Stimulated activated CD4-positive, alpha-beta T cell treated with anti-CD3 and anti-CD28 coated beads, Interleukin-1b, Interleukin-23, amount 100 ng/mL, for 48 hours (primary cell): ENCODE measurements around the gene TPRG1.

Experiments used
- DNase-seq: peaks from one replicate; pipeline ENCODE4 v3.0.0-alpha.2; 2020

TPRG1 gene, protein sequence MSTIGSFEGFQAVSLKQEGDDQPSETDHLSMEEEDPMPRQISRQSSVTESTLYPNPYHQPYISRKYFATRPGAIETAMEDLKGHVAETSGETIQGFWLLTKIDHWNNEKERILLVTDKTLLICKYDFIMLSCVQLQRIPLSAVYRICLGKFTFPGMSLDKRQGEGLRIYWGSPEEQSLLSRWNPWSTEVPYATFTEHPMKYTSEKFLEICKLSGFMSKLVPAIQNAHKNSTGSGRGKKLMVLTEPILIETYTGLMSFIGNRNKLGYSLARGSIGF

DNA sequence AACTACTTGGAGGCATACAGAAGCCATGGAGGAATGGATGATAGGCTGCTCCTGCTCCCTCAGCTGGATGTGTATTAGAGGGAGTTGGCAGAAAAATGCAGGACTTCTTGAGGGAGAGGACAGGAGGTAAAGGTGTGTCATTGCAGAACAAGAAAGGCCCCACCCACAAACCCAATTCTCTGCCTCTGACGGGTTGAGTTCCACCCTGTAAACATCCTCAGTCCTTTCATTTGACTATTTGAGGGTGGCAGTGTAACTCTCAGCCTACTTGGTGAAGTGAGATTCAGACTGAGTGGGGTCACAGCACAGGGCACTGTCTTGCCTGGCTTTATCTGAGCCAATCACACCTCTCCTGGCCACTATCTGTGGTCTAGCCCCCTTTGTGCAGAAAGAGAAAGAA is at the start of gene TPRG1:
TPRG1 (plus strand) TSS at position 265 of the 400 bp plus-strand sequence. CDS start 35,414 bp downstream, outside the sequence.
- no peak for DNase-seq

DNA sequence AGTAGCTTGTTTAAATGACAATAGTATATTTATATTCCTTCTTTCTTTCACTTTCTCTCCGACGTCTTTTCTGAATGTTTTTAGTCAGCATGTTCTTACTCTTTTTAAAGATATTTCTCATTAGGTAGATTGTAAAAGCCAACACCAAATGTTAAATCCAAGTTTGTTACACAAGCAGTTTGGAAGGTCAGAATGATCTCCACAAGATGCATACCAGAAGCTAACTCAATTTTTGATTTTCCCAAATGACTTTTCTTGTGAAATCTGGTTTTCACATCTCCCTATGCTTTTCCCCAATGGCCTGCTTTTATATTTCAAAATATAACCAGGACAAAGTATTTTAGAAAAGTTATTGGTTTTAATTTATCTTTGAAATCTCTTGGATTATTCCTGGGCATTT is 49.7 kb upstream of the TPRG1 start:
- DNase-seq, result no peak

DNA sequence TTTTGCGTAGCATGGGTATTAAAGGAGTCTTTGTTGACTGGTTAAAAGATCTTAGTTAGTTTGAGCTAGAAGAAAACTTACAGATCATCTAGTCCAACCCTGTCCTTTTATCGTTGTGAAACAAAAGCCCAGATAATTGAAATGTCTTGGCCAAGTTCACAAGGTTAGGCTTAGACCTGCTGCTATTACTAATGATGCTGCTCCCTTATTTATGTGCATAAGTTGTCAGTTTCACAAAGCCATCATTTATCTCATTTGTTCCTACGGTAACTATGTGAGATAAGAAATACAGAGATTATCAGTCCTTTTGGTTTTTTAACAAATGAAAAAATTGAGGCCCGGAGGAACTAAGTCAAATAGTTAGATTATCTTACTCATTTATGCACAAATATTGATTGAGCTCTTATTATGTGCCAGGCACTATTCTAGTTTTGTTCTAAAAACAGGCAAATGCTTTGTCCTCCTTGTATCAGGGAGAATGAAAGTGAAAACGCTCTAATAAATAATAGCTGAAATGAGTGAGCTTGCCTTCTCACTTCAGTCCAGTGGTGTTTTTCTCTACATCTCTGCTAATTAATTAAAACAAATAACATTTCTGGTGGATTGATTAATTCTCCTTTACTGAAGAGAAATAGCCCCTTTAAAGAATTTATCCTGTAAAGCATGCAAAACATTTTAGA is 49.1 kb upstream of the TPRG1 start:
- DNase-seq, result no peak

DNA sequence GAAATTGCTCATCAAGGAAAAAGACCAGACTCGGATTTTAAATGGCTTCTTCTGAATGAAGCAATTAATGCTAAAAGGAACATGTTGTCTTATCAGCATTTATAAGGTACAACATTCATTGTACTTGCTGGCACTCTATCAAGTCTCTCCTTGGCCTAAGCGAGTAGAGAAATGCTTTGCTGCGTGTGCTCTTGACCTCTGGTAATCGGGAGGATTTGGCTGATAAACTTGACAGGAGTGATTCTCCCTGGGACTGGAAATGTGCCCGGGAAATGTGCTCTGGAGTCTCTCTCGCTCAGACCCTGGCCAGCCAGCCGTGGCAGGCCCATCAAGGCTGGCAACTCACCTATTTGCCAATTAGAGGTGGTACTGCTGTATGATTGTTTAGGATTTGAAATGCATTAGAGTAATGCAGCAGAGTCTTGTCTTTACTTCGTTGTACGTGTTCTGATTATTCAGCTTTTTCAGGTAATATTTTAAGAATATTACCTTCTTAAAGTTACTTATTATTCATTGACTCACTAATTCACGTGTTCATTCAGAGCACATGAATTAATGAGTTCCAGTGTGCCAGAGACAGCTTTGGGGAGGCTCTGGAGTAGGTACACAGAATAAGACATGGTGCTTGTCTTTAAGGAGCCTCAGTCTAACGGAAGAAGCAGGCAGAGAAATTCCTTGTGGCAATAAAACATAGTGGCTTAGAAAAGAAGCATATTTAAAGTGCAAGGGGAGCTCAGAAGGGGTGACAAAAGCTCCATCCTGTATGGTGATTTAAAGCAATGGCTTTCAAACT is 48.0 kb upstream of the TPRG1 start:
- no peak for DNase-seq

DNA sequence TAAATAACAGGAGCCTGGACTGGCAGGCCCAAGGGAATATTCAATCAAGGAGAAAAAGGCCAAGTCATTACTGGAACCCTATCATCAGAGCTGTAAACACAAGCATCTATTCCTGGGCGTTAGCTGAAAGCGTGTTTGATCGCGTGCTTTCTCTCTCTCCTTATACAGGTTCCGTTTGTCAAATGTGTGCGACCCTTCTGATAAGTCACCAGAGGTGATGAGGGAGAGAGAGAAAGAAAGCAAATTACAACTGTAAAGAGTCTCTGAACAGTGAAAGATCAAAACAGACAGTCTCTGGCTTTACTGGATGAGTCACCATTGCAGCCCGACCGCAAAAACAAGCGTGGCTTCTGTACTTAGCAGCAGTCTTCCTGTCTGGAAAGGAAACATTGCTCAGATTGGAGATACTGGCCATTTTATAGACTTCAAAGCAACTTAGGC is 39.5 kb upstream of the TPRG1 start:
- peak; percentile 83 for DNase-seq

DNA sequence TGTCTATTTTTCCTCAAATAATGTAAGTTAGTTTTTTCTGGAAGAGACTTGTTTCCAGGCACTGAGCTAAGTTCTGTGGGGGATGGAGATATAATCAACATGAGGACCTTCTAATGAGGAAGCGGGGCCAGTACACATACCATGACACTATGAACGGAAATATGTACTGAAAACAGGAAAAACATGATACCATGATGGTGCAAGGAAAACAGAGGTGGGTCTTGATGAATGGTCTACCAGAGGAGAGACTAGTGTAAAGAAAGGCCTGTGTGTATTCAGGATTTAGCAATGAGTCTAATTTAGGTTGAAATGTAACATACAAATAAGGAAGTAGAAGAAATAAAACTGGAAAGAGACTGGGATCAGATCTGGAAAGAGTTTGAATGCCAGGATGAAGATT is 38.9 kb upstream of the TPRG1 start:
- no peak for DNase-seq

DNA sequence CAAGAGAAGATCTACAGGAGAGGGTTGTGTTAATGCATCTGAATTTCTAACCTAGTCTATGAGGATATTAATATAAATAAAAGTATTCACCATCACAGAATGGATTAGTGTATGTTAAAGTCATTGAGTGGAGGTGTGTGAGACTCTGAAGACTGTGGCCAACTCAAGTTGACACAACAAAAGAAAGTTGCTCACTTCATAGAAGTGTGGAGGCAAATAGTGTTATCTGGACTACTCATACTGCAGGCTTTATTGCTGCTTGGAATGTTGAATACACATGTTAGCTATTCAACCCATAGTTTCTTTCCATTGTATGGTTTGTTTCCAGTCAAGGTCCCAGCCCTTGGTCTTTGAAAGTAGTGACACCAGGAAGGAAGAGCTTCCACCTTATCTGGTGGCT is 38.0 kb upstream of the TPRG1 start:
- no peak for DNase-seq

DNA sequence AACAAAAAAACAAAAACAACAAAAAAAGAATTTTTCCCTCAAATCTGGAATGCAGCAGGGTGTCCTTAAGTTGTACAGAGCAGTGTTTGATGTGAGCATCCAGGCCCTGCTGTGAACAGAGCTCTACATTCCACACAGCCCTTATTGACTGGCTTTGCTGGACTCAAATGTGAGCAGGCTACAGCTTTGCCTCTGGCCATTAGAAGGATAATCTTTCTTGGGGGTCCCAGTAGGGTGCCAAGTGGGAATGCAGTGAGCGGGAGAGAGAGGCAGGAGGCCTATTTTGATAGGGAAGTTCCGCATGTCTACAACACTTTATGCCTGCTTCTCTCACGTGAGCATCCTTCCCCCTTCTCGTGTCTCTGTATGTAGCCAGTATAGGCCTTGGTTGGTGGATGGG is 34.4 kb upstream of the TPRG1 start:
- no peak for DNase-seq

DNA sequence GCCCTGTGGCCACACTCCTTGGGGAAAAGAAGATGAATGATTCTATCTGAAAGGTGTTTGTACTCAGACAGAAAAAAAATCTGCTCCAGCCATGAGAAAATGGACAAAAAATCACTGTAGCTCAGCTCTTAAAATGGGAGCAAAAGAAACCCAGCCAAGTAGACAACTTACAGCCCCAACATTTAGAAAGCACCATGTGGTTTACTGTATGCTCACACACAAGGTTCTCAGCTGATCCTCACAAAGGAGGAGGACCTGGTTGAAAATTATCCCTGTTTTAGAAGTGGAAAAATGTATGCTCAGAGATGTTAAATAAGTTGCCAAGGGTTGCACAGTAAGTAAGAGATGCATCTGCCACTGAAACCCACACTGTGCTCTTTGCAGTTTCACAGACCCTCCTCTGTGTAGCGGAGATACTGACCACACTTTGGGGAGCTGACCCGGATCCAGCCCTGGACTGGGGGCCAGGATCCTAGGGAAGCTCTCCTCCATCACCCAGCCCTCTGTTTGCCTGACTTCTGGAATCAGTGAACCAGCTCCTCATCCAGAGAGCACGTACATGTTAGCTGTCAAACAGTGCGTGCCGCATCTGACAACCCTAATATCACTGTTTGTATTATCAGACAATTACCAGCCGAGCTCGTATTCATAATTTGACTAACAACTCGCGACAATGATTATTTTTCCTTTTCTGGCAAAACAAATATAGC is 32.7 kb upstream of the TPRG1 start:
- no peak for DNase-seq

DNA sequence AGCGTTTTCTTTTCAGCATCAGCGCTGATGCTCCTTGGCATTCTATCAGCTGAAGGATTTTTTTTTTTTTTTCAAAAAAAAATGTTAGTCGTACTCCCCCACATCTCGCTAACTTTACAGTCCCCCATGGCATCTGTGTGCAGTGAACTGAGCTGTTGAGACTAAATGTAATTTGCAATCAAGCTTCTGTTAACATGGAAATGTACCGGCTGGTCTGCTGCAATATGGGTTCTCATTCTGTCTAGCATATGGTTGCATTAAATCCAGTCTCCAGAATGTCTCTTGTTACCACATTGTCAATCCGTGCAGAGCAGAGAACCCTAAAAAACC is 32.2 kb upstream of the TPRG1 start:
- DNase-seq, result no peak

DNA sequence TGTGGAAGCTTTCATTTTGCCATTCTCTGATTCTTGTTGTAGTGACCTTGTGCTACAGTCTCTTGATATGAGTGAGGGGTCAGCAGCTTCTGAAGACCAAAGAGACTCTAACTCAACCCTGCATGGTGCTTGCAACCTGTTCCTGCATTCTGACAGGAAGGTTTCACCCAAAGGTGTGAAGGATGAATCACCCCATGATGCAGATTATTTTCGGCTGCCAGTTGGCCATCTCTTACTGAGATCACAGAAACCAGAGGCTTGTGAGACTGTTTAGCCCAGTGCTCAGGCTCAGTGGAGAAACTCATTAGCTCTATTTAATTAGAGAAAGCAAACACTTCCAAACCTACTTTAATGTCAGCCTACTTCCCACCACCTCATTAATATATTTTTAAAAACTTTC is 29.2 kb upstream of the TPRG1 start:
- peak; percentile 45 for DNase-seq

DNA sequence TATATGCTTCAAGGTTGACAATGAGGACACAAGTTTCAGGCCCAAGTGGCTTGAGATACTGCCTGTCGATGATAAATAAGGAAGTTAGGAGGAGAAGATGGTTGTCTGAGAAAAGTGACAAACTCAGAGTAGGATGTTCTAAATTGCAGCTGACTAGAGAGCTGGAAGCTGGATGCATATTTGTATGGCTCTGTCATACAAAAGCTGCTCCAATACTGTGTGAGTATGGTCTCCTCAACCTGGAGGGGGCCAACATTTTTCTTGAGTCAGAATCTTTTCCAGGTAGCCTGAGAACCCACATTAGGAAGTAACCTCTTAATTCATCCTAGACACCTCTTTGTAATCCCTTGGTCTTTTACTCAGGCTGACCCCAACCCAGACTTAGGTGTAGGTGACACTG is 28.4 kb upstream of the TPRG1 start:
- no peak for DNase-seq

DNA sequence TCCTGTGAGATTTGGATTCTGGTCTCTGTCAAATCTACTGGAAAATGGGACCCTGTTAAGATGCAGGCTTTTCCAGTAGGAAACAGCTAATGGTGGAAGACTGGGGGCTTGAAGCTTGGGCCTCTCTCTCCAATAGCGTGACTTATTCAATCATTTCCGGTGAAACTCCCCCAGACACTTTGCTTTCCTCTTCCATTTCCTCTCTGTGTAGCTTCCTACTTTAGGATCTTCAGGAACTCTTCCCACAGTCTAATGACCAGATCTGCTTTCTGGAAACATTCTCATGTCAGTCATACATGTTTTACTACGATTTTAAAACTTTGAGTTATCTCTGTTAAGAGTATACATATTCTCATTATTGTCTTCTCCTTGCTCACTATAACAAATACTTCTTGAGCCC is 28.0 kb upstream of the TPRG1 start:
- DNase-seq, result no peak

DNA sequence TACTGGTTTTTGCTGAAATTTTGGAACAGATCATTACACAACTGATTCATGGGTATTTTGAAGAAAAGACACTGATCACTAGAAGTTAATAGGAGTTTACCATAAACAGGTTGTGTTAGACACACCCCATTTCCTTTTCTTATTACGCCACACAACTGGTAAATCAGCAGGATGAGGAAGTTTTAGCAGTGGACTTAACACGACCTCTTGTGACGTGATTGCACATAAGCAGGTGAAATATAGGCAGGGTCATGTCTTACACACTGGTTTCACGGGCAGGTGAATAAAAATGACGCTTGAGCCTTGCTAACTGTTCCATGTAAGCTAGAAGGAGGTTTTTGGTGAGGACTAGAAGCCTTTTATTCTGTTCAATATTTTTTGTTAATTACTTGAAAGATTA is 27.1 kb upstream of the TPRG1 start:
- DNase-seq, result peak; percentile 4

DNA sequence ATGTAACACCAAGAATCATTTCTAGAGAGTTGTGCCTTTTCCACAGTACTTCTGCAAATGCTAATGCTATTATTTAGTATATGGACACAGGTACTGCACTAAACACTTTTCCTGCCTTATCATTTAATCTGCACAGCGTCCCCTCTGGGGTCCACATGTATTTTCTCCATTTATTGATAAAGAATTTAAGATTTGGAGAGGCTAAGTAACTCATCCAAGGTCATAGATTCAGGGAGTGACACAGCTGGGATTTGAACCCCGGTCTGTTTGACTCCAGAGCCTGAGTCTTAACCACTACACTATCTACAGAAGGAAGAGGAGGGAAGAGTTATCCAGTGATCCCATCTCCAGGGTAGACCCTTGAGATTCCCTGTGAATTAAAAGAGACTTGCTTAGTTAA is 24.9 kb upstream of the TPRG1 start:
- no peak for DNase-seq

DNA sequence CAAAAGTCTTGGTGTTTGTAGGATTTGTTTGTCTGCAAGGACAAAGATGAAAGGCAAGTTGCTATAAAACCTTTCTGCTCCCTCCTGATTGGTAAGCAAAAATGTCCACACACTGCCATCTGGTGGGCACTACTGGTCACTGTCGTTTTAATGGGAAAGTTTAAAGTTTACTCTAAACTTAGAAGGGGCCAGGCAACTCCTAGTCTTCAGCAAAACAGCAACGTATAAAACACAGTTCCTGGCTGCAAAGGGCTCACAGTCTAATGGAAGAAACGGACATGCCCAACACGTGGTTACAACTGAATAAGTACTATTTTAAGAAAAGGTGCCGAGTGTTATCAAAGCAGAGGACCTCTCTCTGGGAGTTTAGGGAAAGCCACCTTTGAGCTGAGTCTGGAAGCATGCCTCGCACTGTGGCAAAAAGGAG is 23.7 kb upstream of the TPRG1 start:
- peak; percentile 52 for DNase-seq

DNA sequence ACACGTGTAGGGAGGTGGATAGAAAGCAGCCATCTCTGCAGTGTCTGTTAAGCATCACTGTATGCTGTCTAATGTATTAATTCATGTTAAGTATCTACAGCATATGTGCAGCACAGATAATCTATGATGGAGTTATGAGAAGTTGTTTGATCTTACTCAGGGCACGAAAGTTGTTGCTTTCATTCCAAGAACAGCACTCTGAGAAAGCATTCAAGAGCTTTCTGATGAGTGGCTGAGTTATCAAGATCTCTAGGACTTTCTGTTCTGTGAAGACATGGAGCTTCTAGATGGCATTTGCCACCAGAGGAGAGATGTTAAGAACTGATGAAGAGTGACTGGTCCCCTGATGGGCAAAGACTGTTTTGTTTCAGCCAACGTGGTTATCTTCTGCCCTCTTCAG is 22.6 kb upstream of the TPRG1 start:
- no peak for DNase-seq

DNA sequence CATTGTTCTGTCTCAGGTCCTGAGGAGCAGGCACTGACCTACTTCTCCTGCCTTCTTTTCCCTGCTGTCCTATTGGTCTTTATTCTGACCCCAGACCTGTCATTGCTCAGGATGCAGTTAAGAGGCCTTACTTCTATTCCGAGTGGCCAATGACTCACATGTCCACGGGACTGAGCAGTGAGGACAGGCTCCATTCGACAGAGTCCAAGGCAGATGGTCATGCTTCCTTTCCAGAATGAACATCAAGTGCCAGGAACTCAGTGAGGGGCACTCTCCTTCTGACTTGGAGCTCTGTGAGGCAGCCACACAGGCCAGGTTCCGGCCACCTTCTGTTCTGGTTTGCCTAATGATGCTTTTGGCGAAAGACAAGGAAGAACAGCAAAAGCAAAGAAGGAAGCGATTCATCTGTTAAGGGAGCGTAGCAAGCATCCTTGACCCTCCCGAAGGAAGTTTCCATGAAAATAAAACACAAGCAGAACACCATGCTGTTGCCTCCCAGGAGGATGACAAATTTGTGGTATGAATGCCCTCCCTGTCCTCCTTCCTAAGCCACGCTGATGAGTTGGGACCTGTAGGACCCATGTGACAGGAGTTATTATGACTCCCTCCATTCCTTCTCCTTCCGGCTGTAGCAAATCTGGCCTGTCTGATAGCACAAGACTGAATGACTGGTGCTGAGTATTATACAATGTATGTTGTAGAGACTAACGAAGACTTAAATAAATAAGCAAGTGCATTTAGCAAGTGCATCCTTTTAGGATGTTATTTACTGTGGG is 14.4 kb upstream of the TPRG1 start:
- no peak for DNase-seq

DNA sequence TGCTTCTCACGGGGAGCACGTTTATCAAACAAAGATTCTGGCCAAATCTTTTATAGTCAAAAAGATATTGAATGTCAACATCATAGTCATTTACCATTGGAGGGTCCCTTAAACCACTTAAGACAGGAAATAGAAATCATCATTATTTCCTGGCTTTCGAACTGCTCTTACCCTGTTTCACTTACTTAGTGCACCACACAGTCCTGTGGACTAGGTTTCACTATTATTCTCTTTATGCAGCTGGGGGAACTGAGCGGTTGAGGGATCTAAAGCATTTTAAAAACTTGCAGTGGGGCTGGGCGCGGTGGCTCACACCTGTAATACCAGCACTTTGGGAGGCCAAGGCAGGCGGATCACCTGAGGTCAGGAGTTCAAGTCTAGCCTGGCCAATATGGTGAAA is 13.7 kb upstream of the TPRG1 start:
- DNase-seq, result no peak

DNA sequence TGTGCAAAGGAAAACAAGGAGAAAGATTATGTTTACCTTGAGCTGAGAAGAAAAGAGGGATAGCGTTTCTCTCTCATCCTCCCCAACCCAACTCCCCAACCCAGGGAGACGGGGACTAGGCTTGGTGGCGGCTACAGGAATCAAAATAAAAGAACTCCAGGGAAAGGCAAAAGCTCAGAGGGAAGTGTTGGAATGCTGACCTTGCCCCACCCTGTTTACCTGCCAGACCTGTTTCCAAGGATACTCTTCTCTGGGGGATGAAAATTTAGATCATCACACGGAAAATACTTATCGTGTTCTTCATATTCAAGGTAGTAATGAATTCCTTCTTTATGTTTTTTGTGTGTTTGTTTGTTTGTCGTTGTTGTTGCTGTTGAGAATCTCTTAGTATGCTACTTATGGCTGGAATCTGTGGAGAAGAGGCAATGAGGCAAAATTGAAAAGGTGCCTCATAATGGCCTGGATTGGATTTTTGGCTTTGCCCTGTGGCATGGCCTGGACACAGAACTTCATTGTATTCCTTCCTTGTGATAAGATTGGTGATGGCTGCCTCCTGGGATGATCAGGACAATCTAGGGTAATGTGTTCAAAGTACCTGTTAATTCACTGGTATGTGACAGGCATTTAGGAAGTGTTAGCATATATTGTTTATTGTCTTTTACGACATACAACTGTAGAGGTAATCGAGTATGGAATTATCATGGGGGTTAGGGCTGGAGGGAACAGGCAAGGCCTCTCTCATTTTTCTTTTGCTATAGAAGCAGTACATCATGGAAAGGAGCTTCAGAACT is 11.1 kb upstream of the TPRG1 start:
- no peak for DNase-seq

DNA sequence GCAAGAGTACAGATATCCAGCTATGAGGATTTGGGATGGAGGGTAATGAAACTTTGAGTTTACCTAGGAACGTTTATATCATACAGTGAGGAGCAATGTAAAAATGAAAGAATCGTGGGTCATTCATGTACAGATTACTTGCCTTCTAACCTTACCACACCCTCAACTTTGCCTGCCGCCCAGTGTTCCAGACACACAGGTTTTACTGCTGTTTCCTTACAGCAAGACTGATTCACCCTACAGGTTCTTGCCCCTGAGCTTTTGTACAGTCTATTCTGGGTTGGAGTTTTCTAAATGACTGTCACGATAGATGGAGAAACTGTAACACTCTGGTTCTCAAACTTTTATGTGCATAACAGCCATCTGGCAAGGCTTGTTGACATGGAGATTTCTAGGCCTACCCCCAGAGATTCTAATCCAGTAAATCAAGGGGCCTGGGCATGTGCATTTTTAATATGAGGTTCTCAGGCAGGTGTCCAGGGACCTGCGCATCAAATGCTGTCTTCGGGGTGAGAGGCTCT is 6.6 kb upstream of the TPRG1 start:
- DNase-seq, result no peak

DNA sequence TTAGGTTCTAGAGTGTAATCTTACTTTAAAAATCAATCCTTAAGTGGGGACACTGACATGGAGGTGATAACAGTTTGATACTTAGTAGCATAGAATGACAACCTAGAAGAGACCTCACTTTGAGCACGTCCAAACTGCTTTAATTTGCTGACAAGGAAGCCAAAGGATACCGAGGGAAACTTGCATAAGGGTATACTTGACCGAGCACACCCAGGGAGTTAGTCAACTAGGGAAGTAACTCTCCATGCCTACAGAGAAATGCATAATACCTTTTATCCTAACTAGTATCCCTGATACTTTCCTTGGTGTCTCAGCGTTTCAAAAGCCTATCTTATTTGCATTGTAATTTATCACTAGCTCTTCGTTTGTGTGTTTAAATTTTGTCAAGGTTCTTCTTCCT is 5.5 kb upstream of the TPRG1 start:
- DNase-seq, result no peak
